ENCODE results near the gene TRIM44.
"Not testable (repeated sequence)": the region's sequence is repeated elsewhere in the genome, so short reads cannot be mapped to it uniquely, and the experiment has no call there.

Gene TRIM44

DNA sequence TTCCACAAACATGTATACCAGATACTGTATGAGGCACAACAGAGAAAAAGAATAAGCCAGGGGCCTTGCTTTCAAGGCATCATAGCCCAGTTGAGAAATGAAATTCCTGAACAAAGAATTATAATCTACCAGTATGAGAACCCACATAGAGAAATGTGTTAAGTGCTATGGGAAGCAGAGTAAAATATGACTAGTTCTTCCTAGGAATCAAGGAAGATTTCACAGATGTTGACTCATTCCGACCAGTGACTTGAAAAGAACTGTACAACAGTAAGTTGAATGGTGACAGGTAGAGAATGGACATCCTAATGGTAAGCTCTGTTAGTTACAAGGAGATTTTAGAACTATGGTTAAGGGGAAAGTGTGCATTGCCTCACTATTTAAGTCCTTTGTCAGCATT, 102.6 kb downstream of the TRIM44 start:
- TF ChIP-seq, protein P1, sequence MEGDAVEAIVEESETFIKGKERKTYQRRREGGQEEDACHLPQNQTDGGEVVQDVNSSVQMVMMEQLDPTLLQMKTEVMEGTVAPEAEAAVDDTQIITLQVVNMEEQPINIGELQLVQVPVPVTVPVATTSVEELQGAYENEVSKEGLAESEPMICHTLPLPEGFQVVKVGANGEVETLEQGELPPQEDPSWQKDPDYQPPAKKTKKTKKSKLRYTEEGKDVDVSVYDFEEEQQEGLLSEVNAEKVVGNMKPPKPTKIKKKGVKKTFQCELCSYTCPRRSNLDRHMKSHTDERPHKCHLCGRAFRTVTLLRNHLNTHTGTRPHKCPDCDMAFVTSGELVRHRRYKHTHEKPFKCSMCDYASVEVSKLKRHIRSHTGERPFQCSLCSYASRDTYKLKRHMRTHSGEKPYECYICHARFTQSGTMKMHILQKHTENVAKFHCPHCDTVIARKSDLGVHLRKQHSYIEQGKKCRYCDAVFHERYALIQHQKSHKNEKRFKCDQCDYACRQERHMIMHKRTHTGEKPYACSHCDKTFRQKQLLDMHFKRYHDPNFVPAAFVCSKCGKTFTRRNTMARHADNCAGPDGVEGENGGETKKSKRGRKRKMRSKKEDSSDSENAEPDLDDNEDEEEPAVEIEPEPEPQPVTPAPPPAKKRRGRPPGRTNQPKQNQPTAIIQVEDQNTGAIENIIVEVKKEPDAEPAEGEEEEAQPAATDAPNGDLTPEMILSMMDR (IDR thresholded peaks at IDR 0.05; ENCODE audit: insufficient read depth, missing control alignments): no peak
- FAIRE-seq: no peak
- DNase-seq (ENCODE audit: insufficient read length, low spot score): no peak

DNA sequence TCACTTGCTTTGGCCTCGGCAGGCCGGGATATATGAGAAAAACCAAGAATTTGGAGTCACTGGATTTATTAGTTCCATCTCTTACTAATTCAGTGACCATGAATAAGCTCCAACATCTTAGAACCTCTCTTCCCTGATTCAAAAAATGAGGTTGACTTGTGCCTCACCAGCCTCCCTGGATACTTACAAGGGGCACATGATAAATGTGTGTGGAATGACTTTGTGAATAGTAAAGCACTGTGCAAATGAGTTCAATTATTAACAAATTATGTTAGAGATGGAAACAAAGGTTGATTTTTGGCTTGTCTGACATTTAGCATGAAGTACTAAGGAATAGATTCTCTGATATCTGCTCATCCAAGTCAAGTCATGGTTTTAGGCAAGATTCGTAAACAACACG, 104.1 kb downstream of the TRIM44 start:
- TF ChIP-seq, protein P1 (IDR thresholded peaks at IDR 0.05; ENCODE audit: insufficient read depth, missing control alignments): no peak
- no peak for FAIRE-seq
- no peak for DNase-seq (ENCODE audit: insufficient read length, low spot score)

DNA sequence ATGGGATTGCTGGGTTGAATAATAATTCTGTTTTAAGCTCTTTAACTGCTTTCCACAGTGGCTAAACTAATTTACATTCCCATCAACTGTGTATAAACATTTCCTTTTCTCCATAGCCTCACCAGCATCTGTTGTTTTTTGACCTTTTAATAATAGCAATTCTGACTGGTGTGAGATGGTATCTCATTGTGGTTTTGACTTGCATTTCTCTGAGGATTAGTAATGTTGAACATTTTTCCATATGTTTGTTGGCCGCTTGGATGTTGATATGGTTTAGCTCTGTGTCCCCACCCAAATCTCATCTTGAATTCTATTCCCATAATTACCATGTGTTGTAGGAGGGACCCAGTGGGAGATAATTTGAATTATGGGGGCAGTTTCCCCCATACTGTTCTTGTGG, 107.8 kb downstream of the TRIM44 start:
- not testable (repeated sequence) for DNase-seq (ENCODE audit: insufficient read length, low spot score); FAIRE-seq

DNA sequence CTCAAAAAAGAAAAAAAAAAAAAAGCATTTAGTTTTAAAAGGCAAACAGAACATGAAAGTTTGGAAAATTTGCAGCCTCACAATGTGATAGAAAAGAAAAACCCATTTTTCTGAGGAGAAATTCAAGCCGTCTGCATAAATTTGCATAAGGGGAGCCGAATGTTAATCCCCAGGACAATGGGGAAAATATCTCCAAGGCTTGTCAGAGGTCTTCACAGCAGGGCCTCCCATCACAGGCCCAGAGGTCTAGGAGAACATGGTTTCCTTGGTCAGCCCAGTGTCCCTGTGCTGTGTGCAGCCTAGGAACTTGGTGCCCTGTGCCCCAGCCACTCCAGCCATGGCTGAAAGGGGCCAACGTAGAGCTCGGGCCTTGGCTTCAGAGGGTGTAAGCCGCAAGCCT, 109.1 kb downstream of the TRIM44 start:
- FAIRE-seq: no peak

DNA sequence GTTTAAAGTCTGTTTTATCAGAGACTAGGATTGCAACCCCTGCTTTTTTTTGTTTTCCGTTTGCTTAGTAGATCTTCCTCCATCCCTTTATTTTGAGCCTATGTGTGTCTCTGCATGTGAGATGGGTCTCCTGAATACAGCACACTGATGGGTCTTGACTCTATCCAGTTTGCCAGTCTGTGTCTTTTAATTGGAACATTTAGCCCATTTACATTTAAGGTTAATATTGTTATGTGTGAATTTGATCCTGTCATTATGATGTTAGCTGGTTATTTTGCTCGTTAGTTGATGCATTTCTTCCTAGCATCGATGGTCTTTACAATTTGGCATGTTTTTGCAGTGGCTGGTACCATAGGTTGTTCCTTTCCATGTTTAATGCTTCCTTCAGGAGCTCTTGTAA, 114.7 kb downstream of the TRIM44 start:
- not testable (repeated sequence) for FAIRE-seq; DNase-seq (ENCODE audit: insufficient read length, low spot score)

More for the DNA sequence above, 109.1 kb downstream of the TRIM44 start:
- TF ChIP-seq, protein P1 (IDR thresholded peaks at IDR 0.05; ENCODE audit: insufficient read depth, missing control alignments): no peak
- DNase-seq (ENCODE audit: insufficient read length, low spot score): no peak

DNA sequence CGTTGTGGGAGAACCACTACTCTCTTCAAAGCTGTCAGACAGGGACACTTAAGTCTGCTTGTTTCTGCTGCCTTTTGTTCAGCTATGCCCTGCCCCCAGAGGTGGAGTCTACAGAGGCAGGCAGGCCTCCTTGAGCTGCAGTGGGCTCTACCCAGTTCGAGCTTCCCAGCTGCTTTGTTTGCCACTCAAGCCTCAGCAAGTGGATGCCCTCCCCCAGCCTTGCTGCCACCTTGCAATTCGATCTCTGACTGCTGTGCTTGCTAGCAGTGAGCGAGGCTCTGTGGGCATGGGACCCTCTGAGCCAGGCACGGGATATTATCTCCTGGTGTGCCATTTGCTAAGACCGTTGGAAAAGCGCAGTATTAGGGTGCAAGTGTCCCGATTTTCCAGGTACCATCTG, 116.4 kb downstream of the TRIM44 start:
- not testable (repeated sequence) for DNase-seq (ENCODE audit: insufficient read length, low spot score); FAIRE-seq

DNA sequence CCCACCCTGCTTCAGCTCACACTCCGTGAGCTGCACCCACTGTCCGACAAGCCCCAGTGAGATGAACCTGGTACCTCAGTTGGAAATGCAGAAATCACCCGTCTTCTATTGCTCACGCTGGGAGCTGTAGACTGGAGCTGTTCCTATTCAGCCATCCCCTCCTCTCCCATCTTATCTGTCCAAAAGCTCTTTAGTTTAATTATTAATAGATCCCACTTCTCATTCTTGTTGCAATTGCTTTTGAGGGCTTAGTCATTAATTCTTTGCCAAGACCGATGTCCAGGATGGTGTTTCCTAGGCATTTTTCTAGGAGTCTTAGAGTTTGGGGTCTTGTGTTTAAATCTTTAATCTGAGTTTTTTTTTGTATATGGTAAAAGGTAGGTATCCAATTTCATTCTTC, 116.8 kb downstream of the TRIM44 start:
- FAIRE-seq (no peak), DNase-seq (ENCODE audit: insufficient read length, low spot score) (no peak)
- TF ChIP-seq, protein P1 (IDR thresholded peaks at IDR 0.05; ENCODE audit: insufficient read depth, missing control alignments): no peak

DNA sequence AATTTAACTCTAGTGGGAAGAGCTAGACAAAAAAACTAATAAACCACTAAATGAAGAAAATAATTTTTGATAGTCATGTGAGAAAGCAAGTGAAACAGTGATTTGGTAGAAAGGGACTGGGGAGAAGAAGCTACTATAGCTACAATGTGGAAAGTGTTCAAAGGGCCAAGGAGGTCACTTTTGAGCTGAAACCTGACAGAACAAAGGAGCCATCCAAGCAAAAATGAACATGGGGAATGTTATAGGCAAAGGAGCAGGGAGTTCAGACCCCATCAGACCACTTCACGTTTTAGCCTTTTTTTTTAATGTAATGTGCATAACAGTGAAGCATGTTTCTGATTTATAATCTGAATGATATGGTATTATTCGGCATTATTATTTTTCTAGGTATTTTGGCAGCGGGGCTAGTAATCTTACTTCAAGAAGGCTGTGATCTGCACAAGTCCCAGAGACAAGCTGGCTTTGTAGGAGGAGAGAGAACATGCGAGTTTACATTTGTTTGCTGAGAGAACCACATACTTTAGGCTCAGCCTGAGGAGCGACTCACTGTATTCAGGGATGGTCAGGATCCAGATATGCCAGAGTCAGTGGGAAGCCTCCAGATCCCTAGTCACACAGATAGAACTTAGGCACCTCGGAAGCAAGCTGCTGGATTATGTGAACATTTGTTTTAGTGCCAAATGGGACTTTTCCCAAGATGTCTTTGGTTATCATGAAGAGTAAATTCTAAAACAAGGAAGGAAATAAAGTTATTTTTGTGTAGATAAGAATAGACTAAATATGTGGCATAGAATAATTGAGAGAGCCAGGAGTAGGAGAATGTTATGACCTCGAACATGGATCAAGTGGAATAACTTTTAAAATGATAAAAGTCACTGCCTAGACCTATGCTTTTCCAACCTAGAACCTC, 118.6 kb downstream of the TRIM44 start:
- FAIRE-seq (no peak), DNase-seq (ENCODE audit: insufficient read length, low spot score) (no peak)
- TF ChIP-seq, protein P1 (IDR thresholded peaks at IDR 0.05; ENCODE audit: insufficient read depth, missing control alignments): no peak

All from D721Med (cell line).